Measurements from ENCODE around the gene ANKZF1. TPM values are rescaled to one million over a fixed set of nuclear protein-coding genes. Genes with fewer than 3 reads are reported as not detected.

Gene ANKZF1
- polyA plus RNA-seq, 1 of the 3 experiments (the other 2 are of a cell fraction), result 22.3 TPM

DNA sequence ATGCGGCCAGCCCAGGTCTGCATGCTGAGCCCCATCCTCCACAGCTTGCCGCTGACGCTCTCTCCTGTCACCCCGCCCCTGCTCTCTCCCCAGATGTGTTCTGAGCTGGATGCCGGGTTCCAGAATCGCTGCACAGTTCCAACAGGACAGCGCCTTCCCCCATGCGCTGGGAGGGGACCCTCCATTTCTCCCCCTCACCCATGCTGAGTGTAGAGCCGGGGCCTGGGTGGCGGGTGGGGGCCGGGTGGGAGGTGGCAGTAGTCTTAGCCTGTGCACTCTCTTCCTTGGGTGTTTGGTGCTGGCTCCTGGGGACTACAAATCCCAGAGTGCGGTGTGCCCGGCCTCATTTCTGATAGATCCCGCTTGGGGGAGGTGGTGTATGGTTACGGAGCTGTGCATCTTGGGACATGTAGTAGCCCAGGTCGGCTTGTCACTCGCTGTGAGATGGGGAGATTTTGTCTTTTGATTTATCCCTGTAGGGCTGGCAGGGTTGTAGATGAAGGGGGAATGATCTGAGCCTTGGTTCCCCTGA, 56.4 kb downstream of the ANKZF1 start:
- no peaks in the 10 kb centered on the region for H3K27me3 ChIP-seq (ENCODE audit: insufficient read depth)
- 92% methylated on average over 11 of the region's 17 CpGs for WGBS (ENCODE audit: low lambda C conversion rate)
- H3K9ac ChIP-seq, result no peak overlapping the region
- H3K4me2 ChIP-seq, result no peak overlapping the region
- H3K79me2 ChIP-seq (ENCODE audit: insufficient read depth), result no peaks in the 10 kb centered on the region
- H3K4me3 ChIP-seq (ENCODE audit: low read depth in 2 of 2, low read length in 1 of 2), result no peak overlapping the region
- H3K27ac ChIP-seq (ENCODE audit: low read depth in 2 of 2, low read length in 1 of 2), result no peak overlapping the region
- ChIA-PET CTCF (interaction anchor here (0.9 to 15.4 kb wide), 8 partner anchors 6 to 126 kb away, joined by 3 to 312 read pairs (median 4); no protein-coding TSS in a partner anchor), POLR2A (interaction anchor here (1.0 to 1.5 kb wide), 2 partner anchors 9 to 34 kb away, joined by 3 to 6 read pairs; no protein-coding TSS in a partner anchor)
- H3K9me2 ChIP-seq, result no peaks in the 10 kb centered on the region
- H3K36me3 ChIP-seq (replicated peaks in 1 of 2; ENCODE audit: control insufficient read depth in 1 of 2, insufficient read depth in 2 of 2, low read length in 1 of 2), result peaks cover 9 to 32% of the 10 kb centered on the region in 2 experiments
- no peak overlapping the region for H2AFZ ChIP-seq (ENCODE audit: low read depth)
- H3K4me1 ChIP-seq (ENCODE audit: control insufficient read depth in 1 of 2, insufficient read depth in 2 of 2, low read depth in 1 of 2, low read length in 1 of 2), result peaks cover 4 to 8% of the 10 kb centered on the region in 2 experiments; a peak in 1 of 4 replicates
- no peaks in the 10 kb centered on the region for H3K9me3 ChIP-seq
- H3F3A ChIP-seq (replicated peaks; ENCODE audit: insufficient read depth), result peaks cover 12% of the 10 kb centered on the region
- peak; percentile 63 for DNase-seq
- H4K20me1 ChIP-seq (ENCODE audit: insufficient read depth), result no peaks in the 10 kb centered on the region
- TF ChIP-seq FOXJ3 (CRISPR knock-in tag; IDR thresholded peaks at IDR 0.05) (no peak), RFX5 (IDR thresholded peaks at IDR 0.05; ENCODE audit: low read length) (no peak), EP300 (IDR thresholded peaks at IDR 0.05; ENCODE audit: borderline replicate concordance in 1 of 2, low read depth in 1 of 2, low read length in 1 of 2) (no peak), POLR2AphosphoS5 (IDR thresholded peaks at IDR 0.05; ENCODE audit: low read depth, low read length) (no peak), CHD2 (IDR thresholded peaks at IDR 0.05; ENCODE audit: low read length, partially characterized antibody) (no peak), TAF1 (IDR thresholded peaks at IDR 0.05; ENCODE audit: borderline replicate concordance, low read depth, low read length) (no peak), EZH2phosphoT487 (IDR thresholded peaks at IDR 0.05; ENCODE audit: borderline replicate concordance, low read depth) (no peak)
- TF ChIP-seq, protein P1, sequence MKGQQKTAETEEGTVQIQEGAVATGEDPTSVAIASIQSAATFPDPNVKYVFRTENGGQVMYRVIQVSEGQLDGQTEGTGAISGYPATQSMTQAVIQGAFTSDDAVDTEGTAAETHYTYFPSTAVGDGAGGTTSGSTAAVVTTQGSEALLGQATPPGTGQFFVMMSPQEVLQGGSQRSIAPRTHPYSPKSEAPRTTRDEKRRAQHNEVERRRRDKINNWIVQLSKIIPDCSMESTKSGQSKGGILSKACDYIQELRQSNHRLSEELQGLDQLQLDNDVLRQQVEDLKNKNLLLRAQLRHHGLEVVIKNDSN (IDR thresholded peaks at IDR 0.05; ENCODE audit: borderline replicate concordance, low read depth), result no peak

Other genes with a start within 250 kb of the ANKZF1 start
- gene FEV, start 244.6 kb upstream of the ANKZF1 start, polyA plus RNA-seq (2012; rRNA removed), result 0.53 and 1.2 TPM in 2 replicates
- not detected in 2 replicates for gene CRYBA2, start 236.4 kb upstream of the ANKZF1 start, polyA plus RNA-seq (2012; rRNA removed)
- gene CFAP65, start 188.3 kb upstream of the ANKZF1 start, polyA plus RNA-seq (2012; rRNA removed), result 0.95 and 1.7 TPM in 2 replicates
- gene IHH, start 168.9 kb upstream of the ANKZF1 start, polyA plus RNA-seq (2012; rRNA removed), result 0.03 TPM in 1 of 2 replicates, not detected in the other
- gene NHEJ1, start 69.0 kb upstream of the ANKZF1 start, polyA plus RNA-seq (2012; rRNA removed), result 16.3 and 21.0 TPM in 2 replicates
- 2.1 and 3.5 TPM in 2 replicates for gene SLC23A3, start 59.8 kb upstream of the ANKZF1 start, polyA plus RNA-seq (2012; rRNA removed)
- 75.9 and 84.1 TPM in 2 replicates for gene CNPPD1, start 52.9 kb upstream of the ANKZF1 start, polyA plus RNA-seq (2012; rRNA removed)
- gene RETREG2, start 51.5 kb upstream of the ANKZF1 start, polyA plus RNA-seq (2012; rRNA removed), result 74.6 and 94.8 TPM in 2 replicates
- 39.9 and 46.9 TPM in 2 replicates for gene ZFAND2B, start 23.0 kb upstream of the ANKZF1 start, polyA plus RNA-seq (2012; rRNA removed)
- 26.5 and 27.4 TPM in 2 replicates for gene ABCB6, start 10.8 kb upstream of the ANKZF1 start, polyA plus RNA-seq (2012; rRNA removed)
- 29.6 and 33.2 TPM in 2 replicates for gene ATG9A, start 170 bp upstream of the ANKZF1 start, polyA plus RNA-seq (2012; rRNA removed)
- gene GLB1L, start 15.6 kb downstream of the ANKZF1 start, polyA plus RNA-seq (2012; rRNA removed), result 11.7 and 14.1 TPM in 2 replicates
- 57.6 and 78.6 TPM in 2 replicates for gene STK16, start 15.7 kb downstream of the ANKZF1 start, polyA plus RNA-seq (2012; rRNA removed)
- 0.03 TPM in 1 of 2 replicates, not detected in the other for gene TUBA4B, start 23.4 kb downstream of the ANKZF1 start, polyA plus RNA-seq (2012; rRNA removed)
- gene TUBA4A, start 24.1 kb downstream of the ANKZF1 start, polyA plus RNA-seq (2012; rRNA removed), result 4.8 and 6.2 TPM in 2 replicates
- 37.2 and 39.9 TPM in 2 replicates for gene DNAJB2, start 49.6 kb downstream of the ANKZF1 start, polyA plus RNA-seq (2012; rRNA removed)
- 7.4 and 9.5 TPM in 2 replicates for gene PTPRN, start 79.6 kb downstream of the ANKZF1 start, polyA plus RNA-seq (2012; rRNA removed)
- not detected in 2 replicates for gene RESP18, start 102.9 kb downstream of the ANKZF1 start, polyA plus RNA-seq (2012; rRNA removed)
- 80.7 and 92.6 TPM in 2 replicates for gene DNPEP, start 158.1 kb downstream of the ANKZF1 start, polyA plus RNA-seq (2012; rRNA removed)
- 0.21 and 0.28 TPM in 2 replicates for gene DES, start 188.6 kb downstream of the ANKZF1 start, polyA plus RNA-seq (2012; rRNA removed)
- 98.3 and 107 TPM in 2 replicates for gene SPEG, start 205.0 kb downstream of the ANKZF1 start, polyA plus RNA-seq (2012; rRNA removed)

Data from SK-N-SH (cell line).